ENCODE results near the gene TESPA1. TPM values are rescaled to one million over a fixed set of nuclear protein-coding genes. Genes with fewer than 3 reads are reported as not detected.

The TESPA1 gene
- total and polyA plus RNA-seq, 9 of the 15 experiments (the other 6 are each of a cell fraction or from before 2014, with no cell fraction given) = 0.72 to 7.1 (median 2.4) TPM

GRCh38 chr12:54991161-54991990, 6.8 kb upstream of the TESPA1 start:
- Histone ChIP-seq H2AFZ (ENCODE audit: low read depth, low read length) (peak overlapping the region; percentile 57), H3K9ac (ENCODE audit: insufficient read depth in 1 of 2, low read depth in 2 of 2, low read length in 2 of 2) (no peak overlapping the region), H3K9me1 (ENCODE audit: control insufficient read depth, insufficient read depth, low read length) (no peaks in the 10 kb centered on the region), H3K4me3 (no peak overlapping the region), H3K4me1 (replicated peaks in 1 of 2; ENCODE audit: control insufficient read depth in 2 of 2, insufficient read depth in 2 of 2, low read length in 2 of 2) (peaks cover 5 to 28% of the 10 kb centered on the region in 2 experiments), H3K79me2 (ENCODE audit: control insufficient read depth, insufficient read depth, low read length) (no peaks in the 10 kb centered on the region), H3K36me3 (ENCODE audit: control insufficient read depth, insufficient read depth, low read length) (no peaks in the 10 kb centered on the region), H3K9me3 (replicated peaks; ENCODE audit: control insufficient read depth, insufficient read depth, low read depth, low read length) (no peaks in the 10 kb centered on the region), H3K27me3 (ENCODE audit: control insufficient read depth in 2 of 2, insufficient read depth in 2 of 2, low read length in 2 of 2) (no peaks in the 10 kb centered on the region), H3K4me2 (ENCODE audit: insufficient read depth, low read length) (no peak overlapping the region), H4K20me1 (replicated peaks; ENCODE audit: control insufficient read depth, insufficient read depth, low read length) (no peaks in the 10 kb centered on the region), H3K27ac (ENCODE audit: extremely low read depth, low read depth, low read length) (no peak overlapping the region)
- ATAC-seq (no peak), DNase-seq (ENCODE audit: extremely low read depth in 1 of 4, low spot score in 3 of 4) (no peak), FAIRE-seq (no peak)
- no TSS peak for BruUV-seq (replicated peaks)
- CTCF ChIA-PET (ENCODE audit: low intra/inter-chr PET ratio) = interaction anchor here (5.2 kb wide), 1 partner anchor 79 kb away, joined by 97 read pairs; no protein-coding TSS in a partner anchor
- intact Hi-C loops (cut with micrococcal nuclease) (no loop called here), in situ Hi-C loops (cut with MboI) (loop anchor here (5.0 to 10.0 kb wide), 2 partner anchors 71 to 153 kb away; no protein-coding TSS in a partner anchor)
- 84% methylated on average over 9 of the region's 9 CpGs for WGBS (ENCODE audit: insufficient coverage, low coverage, missing lambda C conversion rate)
- POLR2A ChIA-PET = no interaction called here
- TF ChIP-seq ARID3A (IDR thresholded peaks at IDR 0.05; ENCODE audit: borderline replicate concordance, low read depth, low read length) = no peak
- TF ChIP-seq TAF7 (tag; IDR thresholded peaks at IDR 0.05) = no peak
- TF ChIP-seq ATF2 (CRISPR knock-in tag; IDR thresholded peaks at IDR 0.05) = no peak
- no peak for TF ChIP-seq GABPB2 (CRISPR knock-in tag; conservative IDR thresholded peaks at IDR 0.05)
- TF ChIP-seq ZNF740 (CRISPR knock-in tag; IDR thresholded peaks at IDR 0.05) = no peak
- TF ChIP-seq ZNF740 (tag; IDR thresholded peaks at IDR 0.05) = no peak
- TF ChIP-seq ZNF668 (CRISPR knock-in tag; IDR thresholded peaks at IDR 0.05) = no peak
- TF ChIP-seq FIP1L1 (IDR thresholded peaks at IDR 0.05; ENCODE audit: low read depth, low read length, poor library complexity, severe bottlenecking) = no peak
- TF ChIP-seq BRCA1 (IDR thresholded peaks at IDR 0.05) = no peak
- no peak for TF ChIP-seq BRCA1 (CRISPR knock-in tag; IDR thresholded peaks at IDR 0.05)
- TF ChIP-seq RAD21 (CRISPR knock-in tag; conservative IDR thresholded peaks at IDR 0.05 in 1 of 2, IDR thresholded peaks at IDR 0.05 in 1 of 2) = no peak
- TF ChIP-seq CBX2 (IDR thresholded peaks at IDR 0.05; ENCODE audit: insufficient read depth, low read length, poor library complexity, severe bottlenecking) = no peak
- TF ChIP-seq EWSR1 (IDR thresholded peaks at IDR 0.05; ENCODE audit: borderline replicate concordance, low read depth, partially characterized antibody) = no peak
- no peak for TF ChIP-seq HNRNPLL (IDR thresholded peaks at IDR 0.05; ENCODE audit: low read depth, low read length, poor library complexity, severe bottlenecking)
- TF ChIP-seq MBD1 (CRISPR knock-in tag; IDR thresholded peaks at IDR 0.05) = no peak
